Smooth muscle cell (in vitro differentiated cells): ENCODE results near the gene ARHGAP9. TPM values are rescaled to one million over a fixed set of nuclear protein-coding genes. Genes with fewer than 3 reads are reported as not detected.
A peak's percentile ranks its signal among the peaks of the same experiment; 100 is the strongest.

Source experiments
- DNase-seq: peaks from one replicate; lab custom pipeline; 2025; ENCODE audit not compliant: unreplicated experiment; lab: John Stamatoyannopoulos, UW
- H2AFZ ChIP-seq: fragments of 200-600 bp; sonication (generic); 2 replicates; pipeline ENCODE4 v1.6.0; 2016; ENCODE audit warnings: antibody characterized with exemption, low read depth, mild to moderate bottlenecking
- H3F3A ChIP-seq: fragments of 200-600 bp; sonication (generic); 2 replicates; pipeline ENCODE4 v1.6.0; 2017; ENCODE audit warnings: antibody characterized with exemption, low read depth
- H3K27ac ChIP-seq: fragments of 200-600 bp; sonication (generic); 2 replicates; pipeline ENCODE4 v1.5.1; 2016; ENCODE audit warnings: low read depth, mild to moderate bottlenecking
- H3K27me3 ChIP-seq: fragments of 200-600 bp; sonication (generic); 2 replicates; pipeline ENCODE4 v1.6.1; 2016; ENCODE audit warnings: low read depth, mild to moderate bottlenecking
- H3K36me3 ChIP-seq: fragments of 200-600 bp; sonication (generic); 2 replicates; pipeline ENCODE4 v1.5.1; 2016; ENCODE audit warnings: low read depth
- H3K4me1 ChIP-seq: fragments of 200-600 bp; sonication (generic); 2 replicates; pipeline ENCODE4 v1.5.1; 2016; ENCODE audit warnings: low read depth
- H3K4me2 ChIP-seq: fragments of 200-600 bp; sonication (generic); 2 replicates; pipeline ENCODE4 v1.6.0; 2016; ENCODE audit warnings: mild to moderate bottlenecking
- H3K4me3 ChIP-seq: fragments of 200-600 bp; sonication (generic); 2 replicates; pipeline ENCODE4 v1.5.1; 2016; ENCODE audit warnings: mild to moderate bottlenecking
- H3K79me2 ChIP-seq: fragments of 200-600 bp; sonication (generic); 2 replicates; pipeline ENCODE4 v1.6.0; 2016; ENCODE audit warnings: low read depth, mild to moderate bottlenecking
- H3K9ac ChIP-seq: fragments of 200-600 bp; sonication (generic); 2 replicates; pipeline ENCODE4 v1.6.0; 2016; ENCODE audit warnings: low read depth
- H3K9me3 ChIP-seq: fragments of 200-600 bp; sonication (generic); replicated peaks from 2 replicates; pipeline ENCODE4 v1.5.1; 2016; ENCODE audit warnings: low read depth
- H4K20me1 ChIP-seq: fragments of 200-600 bp; sonication (generic); 2 replicates; pipeline ENCODE4 v1.6.0; 2016; ENCODE audit warnings: low read depth
- WGBS: methylation state at CpG from one replicate; pipeline ENCODE4 v1.1.7; 2016; ENCODE audit warnings: low lambda C conversion rate; 5-methylcytosine and 5-hydroxymethylcytosine counted together
- polyA plus RNA-seq: library from polyadenylated mRNA; unstranded; fragments of >200 nt; fragmentation: Nextera tagmentation; extraction: Ambion mirVana; gene quantifications from 2 replicates; pipeline ENCODE4 v1.2.1, GENCODE V29; 2016
- total RNA-seq: library from RNA; depleted of rRNA; stranded (reverse); fragments of >200 nt; gene quantifications from 2 replicates; pipeline ENCODE4 v1.2.3, GENCODE V29; 2014
- TF ChIP-seq, protein P1 (sequence below): fragments of 200-600 bp; sonication (generic); IDR thresholded peaks from 2 replicates; pipeline ENCODE4 v1.5.1; 2017; ENCODE audit warnings: borderline replicate concordance, mild to moderate bottlenecking, antibody characterized with exemption; ENCODE audit not compliant: insufficient read depth, poor library complexity, severe bottlenecking

Gene ARHGAP9
- total and polyA plus RNA-seq, 2 experiments from 2014 or later: 1.3 TPM; not detected in 1

DNA sequence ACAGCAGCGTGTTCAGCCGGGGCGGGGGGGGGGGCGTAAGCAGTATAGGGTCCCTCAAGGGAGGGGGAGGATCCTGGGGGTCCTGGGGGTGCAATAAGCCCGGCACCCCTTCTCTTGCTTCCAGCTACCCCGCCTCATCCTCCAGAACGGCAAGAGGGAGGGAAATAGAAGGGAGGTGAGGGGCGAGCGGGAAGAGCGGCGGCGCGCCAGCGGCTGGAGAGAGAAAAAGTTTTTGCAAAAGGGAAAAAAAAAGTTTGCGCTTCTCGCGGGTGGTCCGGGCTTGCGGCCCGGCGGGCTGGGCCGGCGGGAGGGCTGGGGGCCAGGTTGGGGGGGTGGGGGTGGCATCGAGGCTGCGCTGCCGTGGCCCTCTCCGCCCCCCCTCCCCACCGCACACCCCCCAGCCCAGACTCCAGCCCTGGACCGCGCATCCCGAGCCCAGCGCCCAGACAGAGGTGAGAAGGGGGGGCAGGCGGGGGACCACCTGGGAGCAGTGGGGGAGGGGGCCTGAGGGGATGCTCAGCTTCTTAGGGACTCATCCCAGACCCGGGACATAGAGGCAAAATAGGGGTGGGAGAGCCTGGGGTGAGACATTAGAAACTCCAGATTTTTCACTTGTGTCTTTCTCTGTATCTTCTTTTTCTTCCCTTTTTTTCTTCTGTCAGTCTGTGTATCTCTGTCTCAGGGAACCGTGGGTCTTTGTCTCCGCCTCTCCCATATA is 19.8 kb downstream of the ARHGAP9 start, which contains the start of gene GLI1:
Gene GLI1, plus strand, starts transcription at position 36 of the 718 bp plus-strand sequence. CDS start 3,907 bp downstream, outside the sequence.
- Histone ChIP-seq H3K9me3 (no peaks in the 10 kb centered on the region), H3K9ac (peak within 1 kb of the TSS; percentile 66), H3K27ac (peak within 1 kb of the TSS; percentile 89), H3K36me3 (no peaks in the 10 kb centered on the region), H4K20me1 (no peaks in the 10 kb centered on the region), H3K4me3 (peak within 1 kb of the TSS; percentile 73), H2AFZ (peak within 1 kb of the TSS; percentile 84), H3K4me1 (peaks cover 18% of the 10 kb centered on the region), H3K79me2 (peaks cover 10% of the 10 kb centered on the region), H3F3A (peaks cover 10% of the 10 kb centered on the region), H3K27me3 (no peaks in the 10 kb centered on the region), H3K4me2 (peak within 1 kb of the TSS; percentile 100)
- DNase-seq: no peak
- TF ChIP-seq, protein P1, sequence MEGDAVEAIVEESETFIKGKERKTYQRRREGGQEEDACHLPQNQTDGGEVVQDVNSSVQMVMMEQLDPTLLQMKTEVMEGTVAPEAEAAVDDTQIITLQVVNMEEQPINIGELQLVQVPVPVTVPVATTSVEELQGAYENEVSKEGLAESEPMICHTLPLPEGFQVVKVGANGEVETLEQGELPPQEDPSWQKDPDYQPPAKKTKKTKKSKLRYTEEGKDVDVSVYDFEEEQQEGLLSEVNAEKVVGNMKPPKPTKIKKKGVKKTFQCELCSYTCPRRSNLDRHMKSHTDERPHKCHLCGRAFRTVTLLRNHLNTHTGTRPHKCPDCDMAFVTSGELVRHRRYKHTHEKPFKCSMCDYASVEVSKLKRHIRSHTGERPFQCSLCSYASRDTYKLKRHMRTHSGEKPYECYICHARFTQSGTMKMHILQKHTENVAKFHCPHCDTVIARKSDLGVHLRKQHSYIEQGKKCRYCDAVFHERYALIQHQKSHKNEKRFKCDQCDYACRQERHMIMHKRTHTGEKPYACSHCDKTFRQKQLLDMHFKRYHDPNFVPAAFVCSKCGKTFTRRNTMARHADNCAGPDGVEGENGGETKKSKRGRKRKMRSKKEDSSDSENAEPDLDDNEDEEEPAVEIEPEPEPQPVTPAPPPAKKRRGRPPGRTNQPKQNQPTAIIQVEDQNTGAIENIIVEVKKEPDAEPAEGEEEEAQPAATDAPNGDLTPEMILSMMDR: no peak
- 0% methylated on average over 13 of the region's 36 CpGs for WGBS

DNA sequence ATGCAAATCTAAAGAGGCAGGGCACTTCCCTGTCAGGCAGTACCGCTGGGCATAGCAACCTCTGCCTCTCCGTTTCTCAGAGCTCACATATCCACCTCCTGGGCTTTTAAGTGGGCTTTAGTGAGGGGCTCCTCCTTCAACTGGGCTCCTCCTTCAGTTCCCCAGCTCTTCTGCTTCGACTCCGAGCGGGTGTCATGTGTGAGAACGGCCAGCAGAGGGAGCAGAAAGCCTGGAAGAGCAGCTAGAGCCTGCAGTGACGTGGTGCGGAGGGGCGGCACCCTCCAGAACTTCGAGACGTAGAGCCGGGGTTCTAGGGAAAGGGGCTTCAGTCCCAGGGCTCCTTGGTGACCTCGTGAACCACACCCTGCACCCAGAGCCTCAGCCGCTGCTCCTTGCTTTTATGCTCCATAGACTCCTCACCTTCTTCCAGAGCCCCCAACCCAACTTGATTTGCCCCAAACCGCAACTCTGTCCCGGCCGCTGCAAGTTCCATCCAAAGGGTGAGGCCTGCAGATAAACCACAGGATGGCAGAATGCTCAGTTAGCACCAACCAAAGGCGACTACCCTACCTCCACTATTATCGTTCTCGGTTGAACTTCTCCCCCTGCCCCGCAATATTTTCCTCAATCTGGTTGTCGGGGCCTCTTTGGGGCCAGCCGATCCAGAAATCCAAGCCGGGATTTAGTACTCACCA is 20.5 kb downstream of the ARHGAP9 start:
- Histone ChIP-seq H3K9ac (peak overlapping the region; percentile 66), H3K36me3 (no peaks in the 10 kb centered on the region), H3K9me3 (no peaks in the 10 kb centered on the region), H3K4me2 (peak overlapping the region; percentile 100), H3K79me2 (peaks cover 10% of the 10 kb centered on the region), H3K4me3 (peak overlapping the region; percentile 73), H3F3A (peaks cover 10% of the 10 kb centered on the region), H2AFZ (peak overlapping the region; percentile 84), H3K4me1 (peaks cover 23% of the 10 kb centered on the region), H3K27me3 (no peaks in the 10 kb centered on the region), H4K20me1 (no peaks in the 10 kb centered on the region), H3K27ac (peak overlapping the region; percentile 89)
- TF ChIP-seq, protein P1: peak; percentile 85
- 2% methylated on average over 24 of the region's 24 CpGs for WGBS
- peak; percentile 81 for DNase-seq

DNA sequence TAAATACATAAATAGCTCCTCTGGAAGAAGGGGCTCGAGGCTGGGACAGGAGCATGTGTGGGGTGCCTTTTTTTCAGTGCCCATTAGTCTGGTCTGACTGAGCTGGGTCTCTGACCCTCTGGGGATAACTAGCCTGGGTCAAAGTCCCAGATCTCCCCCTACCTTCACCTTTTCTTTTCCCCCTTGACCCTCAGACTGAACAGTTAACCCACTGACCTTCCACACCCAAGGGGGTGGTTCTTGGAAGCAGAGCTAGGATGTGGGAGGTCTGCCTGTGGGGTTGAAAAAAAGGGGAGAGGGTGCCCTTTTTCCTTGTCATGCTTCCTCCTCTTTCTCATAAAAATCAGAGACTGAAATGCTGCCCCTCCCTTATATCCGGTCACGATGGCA is 21.0 kb downstream of the ARHGAP9 start:
- H3F3A ChIP-seq: peaks cover 10% of the 10 kb centered on the region
- H3K4me2 ChIP-seq: peak overlapping the region; percentile 100
- peak overlapping the region; percentile 89 for H3K27ac ChIP-seq
- H3K9me3 ChIP-seq: no peaks in the 10 kb centered on the region
- H3K4me1 ChIP-seq: peaks cover 23% of the 10 kb centered on the region
- H3K27me3 ChIP-seq: no peaks in the 10 kb centered on the region
- no peaks in the 10 kb centered on the region for H4K20me1 ChIP-seq
- peak overlapping the region; percentile 73 for H3K4me3 ChIP-seq
- peaks cover 10% of the 10 kb centered on the region for H3K79me2 ChIP-seq
- peak overlapping the region; percentile 66 for H3K9ac ChIP-seq
- DNase-seq: no peak
- 36% methylated on average over 3 of the region's 3 CpGs for WGBS
- H2AFZ ChIP-seq: peak overlapping the region; percentile 77
- H3K36me3 ChIP-seq: no peaks in the 10 kb centered on the region
- TF ChIP-seq, protein P1: no peak
